Measurements from ENCODE around the gene BMPR2. TPM values are rescaled to one million over a fixed set of nuclear protein-coding genes. Genes with fewer than 3 reads are reported as not detected.

The BMPR2 gene
- polyA plus RNA-seq, 1 donor, result 30.9 TPM

GRCh38 chr2:202608142-202608852 is 232.2 kb downstream of the BMPR2 start:
- DNase-seq, result no peak

- no peak for DNase-seq
Observed at GRCh38 chr2:202609381-202610145, 233.4 kb downstream of the BMPR2 start.

- DNase-seq, result no peak
Observed at GRCh38 chr2:202610380-202610779, 234.3 kb downstream of the BMPR2 start.

- no peak for DNase-seq
Observed at GRCh38 chr2:202612145-202612544, 236.0 kb downstream of the BMPR2 start.

- no peak for DNase-seq
Observed at GRCh38 chr2:202613479-202613878, 237.4 kb downstream of the BMPR2 start.

Other genes starting within 250 kb of the BMPR2 start
- 93.1 TPM for gene SUMO1, start 137.7 kb upstream of the BMPR2 start, polyA plus RNA-seq (ENCODE audit: insufficient read length)
- 58.7 TPM for gene NOP58, start 110.6 kb upstream of the BMPR2 start, polyA plus RNA-seq (ENCODE audit: insufficient read length)

Data from hindlimb muscle (tissue), 1 donor.